ENCODE results near the gene CX3CL1. TPM values are rescaled to one million over a fixed set of nuclear protein-coding genes. Genes with fewer than 3 reads are reported as not detected.

CX3CL1 gene
- total RNA-seq = 10 to 100 TPM in 2 of 4 donors, 1 to 10 TPM in 2; 3.8 to 13.5 (median 9.1) TPM
- 1 to 10 TPM; 3.3 to 6.2 (median 4.5) TPM for polyA plus RNA-seq
- long read RNA-seq, donor 1, partial matches to known transcripts = 0 of 6 reads
- long read RNA-seq, donor 1, other reads (novel, unspliced or antisense) = 6 of 6 reads
- long read RNA-seq, donor 2, partial matches to known transcripts = 0 of 6 reads
- long read RNA-seq, donor 2, other reads (novel, unspliced or antisense) = 6 of 6 reads

GRCh38 chr16:57372372-57373116, at the start of gene CX3CL1:
Gene CX3CL1, plus strand, starts transcription at chr16:57372490. Its CDS starts 79 bp downstream, at chr16:57372569.
- peak within 1 kb of the TSS; percentile 66 for H3K4me3 ChIP-seq
- ATAC-seq (peak; percentile 43 to 70 (median 53)), DNase-seq (peak in 1 of 2 donors; percentile 42)
- no peaks in the 10 kb centered on the region for H3K9me3 ChIP-seq
- no peaks in the 10 kb centered on the region for H3K4me1 ChIP-seq
- TF ChIP-seq CTCF (IDR thresholded peaks at IDR 0.05) = no peak
- H3K27me3 ChIP-seq (ENCODE audit: insufficient read depth in 3 of 3, low read length in 2 of 3) = peaks cover 0 to 11% (median 5%) of the 10 kb centered on the region in 3 donors
- H3K27ac ChIP-seq = peak within 1 kb of the TSS; percentile 71
- intact Hi-C loops (cut with DNase I) = no loop called here
- WGBS, 3 donors = 3 to 20% (median 12%) methylated on average over 20 to 23 of the region's 23 CpGs
- no peaks in the 10 kb centered on the region for H3K36me3 ChIP-seq (ENCODE audit: insufficient read depth in 1 of 2, low read depth in 1 of 2)

DNA sequence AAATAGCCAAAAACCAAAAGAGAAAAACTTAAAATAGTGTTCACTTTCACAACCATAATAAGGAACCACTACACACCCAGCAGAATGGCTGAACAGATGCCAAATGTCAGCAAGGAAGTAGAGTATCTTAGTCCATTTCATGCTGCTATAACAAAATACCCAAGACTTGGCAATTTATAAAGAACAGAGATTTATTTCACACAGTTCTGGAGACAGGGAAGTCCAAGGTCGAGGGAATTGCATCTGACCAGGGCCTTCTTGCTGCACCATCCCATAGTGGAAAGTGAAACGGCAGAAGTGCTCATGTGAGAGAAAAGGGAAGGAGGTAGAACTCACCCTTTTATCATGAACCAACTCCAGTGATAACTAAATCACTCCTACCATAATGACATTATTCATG, 47.5 kb upstream of the CX3CL1 start:
- no peak overlapping the region for H3K27ac ChIP-seq
- TF ChIP-seq CTCF (IDR thresholded peaks at IDR 0.05) = no peak
- DNase-seq (no peak), ATAC-seq (no peak)
- H3K36me3 ChIP-seq (ENCODE audit: insufficient read depth in 1 of 2, low read depth in 1 of 2) = no peaks in the 10 kb centered on the region
- no peaks in the 10 kb centered on the region for H3K4me1 ChIP-seq
- peaks cover 0 to 2% (median 0%) of the 10 kb centered on the region in 3 donors for H3K27me3 ChIP-seq (ENCODE audit: insufficient read depth in 3 of 3, low read length in 2 of 3)
- intact Hi-C loops (cut with DNase I) = no loop called here
- 54 to 64% (median 54%) methylated on average over 2 of the region's 2 CpGs for WGBS, 3 donors
- H3K9me3 ChIP-seq = no peaks in the 10 kb centered on the region
- no peak overlapping the region for H3K4me3 ChIP-seq

DNA sequence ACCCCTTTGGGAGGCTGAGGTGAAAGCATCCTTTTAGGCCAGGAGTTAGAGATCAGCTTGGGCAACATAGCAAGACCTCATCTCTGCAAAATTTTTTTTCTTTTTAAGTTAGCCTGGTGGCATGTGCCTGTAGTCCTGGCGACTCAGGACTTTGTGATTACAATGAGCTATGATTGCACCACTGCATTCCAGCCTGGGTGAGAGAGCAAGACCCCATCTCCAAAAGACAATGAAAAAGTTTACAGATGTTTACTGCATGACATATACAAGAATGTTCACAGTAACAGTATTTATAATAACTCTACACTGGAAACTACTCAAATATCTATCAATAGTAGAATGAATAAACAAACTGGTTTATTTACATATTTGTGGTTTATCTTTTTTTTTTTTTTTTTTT, 46.8 kb upstream of the CX3CL1 start:
- Histone ChIP-seq H3K4me1 (no peaks in the 10 kb centered on the region), H3K36me3 (ENCODE audit: insufficient read depth in 1 of 2, low read depth in 1 of 2) (no peaks in the 10 kb centered on the region), H3K27ac (no peak overlapping the region), H3K27me3 (ENCODE audit: insufficient read depth in 3 of 3, low read length in 2 of 3) (peaks cover 0 to 2% (median 0%) of the 10 kb centered on the region in 3 donors), H3K9me3 (no peaks in the 10 kb centered on the region), H3K4me3 (no peak overlapping the region)
- 69 to 87% (median 79%) methylated on average over 1 of the region's 1 CpG for WGBS, 3 donors
- no peak for TF ChIP-seq CTCF (IDR thresholded peaks at IDR 0.05)
- DNase-seq = no peak
- no peak for ATAC-seq
- intact Hi-C loops (cut with DNase I) = no loop called here

DNA sequence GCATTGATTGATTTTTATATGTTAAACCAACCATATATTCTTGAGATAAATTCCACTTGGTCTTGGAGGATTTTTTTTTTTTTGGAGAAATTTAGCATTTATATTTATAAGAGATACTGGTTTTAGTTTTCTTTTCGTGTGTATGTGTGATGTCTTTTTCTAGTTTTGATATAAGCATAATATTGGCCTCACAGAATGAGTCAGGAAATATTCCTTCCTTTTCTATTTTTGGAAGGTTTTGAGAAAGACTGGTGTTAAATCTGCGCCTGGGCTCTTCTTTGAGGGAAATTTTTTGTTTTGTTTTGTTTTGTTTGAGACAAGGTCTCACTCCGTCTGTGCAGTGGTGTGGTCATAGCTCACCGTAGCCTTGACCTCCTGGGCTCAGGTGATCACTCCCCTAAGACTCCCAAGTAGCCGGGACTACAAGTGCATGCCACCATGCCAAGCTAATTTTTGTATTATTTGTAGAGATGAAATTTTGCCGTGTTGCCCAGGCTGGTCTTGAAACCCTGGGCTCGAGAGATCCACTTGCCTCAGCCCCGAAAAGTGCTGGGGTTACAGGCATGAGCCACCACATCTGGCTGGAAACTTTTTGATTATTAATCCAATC, 42.5 kb upstream of the CX3CL1 start:
- Histone ChIP-seq H3K36me3 (ENCODE audit: insufficient read depth in 1 of 2, low read depth in 1 of 2) (no peaks in the 10 kb centered on the region), H3K4me3 (no peak overlapping the region), H3K4me1 (no peaks in the 10 kb centered on the region), H3K9me3 (no peaks in the 10 kb centered on the region), H3K27ac (no peak overlapping the region), H3K27me3 (ENCODE audit: insufficient read depth in 3 of 3, low read length in 2 of 3) (peaks cover 0 to 4% (median 2%) of the 10 kb centered on the region in 3 donors)
- intact Hi-C loops (cut with DNase I) = no loop called here
- TF ChIP-seq CTCF (IDR thresholded peaks at IDR 0.05) = no peak
- 67 to 72% (median 69%) methylated on average over 8 of the region's 8 CpGs for WGBS, 3 donors
- DNase-seq (no peak), ATAC-seq (no peak)

Measured in psoas muscle (tissue), 8 donors.